AG10803 (cell line): Measurements from ENCODE around the gene SBNO2.

Experiments used
- DNase-seq: peaks from one replicate; pipeline ENCODE4 v3.0.0; 2010; ENCODE audit warnings: low read depth
- H3K4me3 ChIP-seq: 2 replicates; pipeline ENCODE4 v1.5.1; 2011; ENCODE audit warnings: mild to moderate bottlenecking, low read length, control low read depth
- TF ChIP-seq, protein P1 (sequence below): conservative IDR thresholded peaks from 2 replicates; pipeline ENCODE4 v1.5.1; 2011; ENCODE audit warnings: mild to moderate bottlenecking, low read length, control low read depth, inconsistent platforms

The SBNO2 gene

GRCh38 chr19:1082165-1082927, 91.7 kb downstream of the SBNO2 start:
- TF ChIP-seq, protein P1, sequence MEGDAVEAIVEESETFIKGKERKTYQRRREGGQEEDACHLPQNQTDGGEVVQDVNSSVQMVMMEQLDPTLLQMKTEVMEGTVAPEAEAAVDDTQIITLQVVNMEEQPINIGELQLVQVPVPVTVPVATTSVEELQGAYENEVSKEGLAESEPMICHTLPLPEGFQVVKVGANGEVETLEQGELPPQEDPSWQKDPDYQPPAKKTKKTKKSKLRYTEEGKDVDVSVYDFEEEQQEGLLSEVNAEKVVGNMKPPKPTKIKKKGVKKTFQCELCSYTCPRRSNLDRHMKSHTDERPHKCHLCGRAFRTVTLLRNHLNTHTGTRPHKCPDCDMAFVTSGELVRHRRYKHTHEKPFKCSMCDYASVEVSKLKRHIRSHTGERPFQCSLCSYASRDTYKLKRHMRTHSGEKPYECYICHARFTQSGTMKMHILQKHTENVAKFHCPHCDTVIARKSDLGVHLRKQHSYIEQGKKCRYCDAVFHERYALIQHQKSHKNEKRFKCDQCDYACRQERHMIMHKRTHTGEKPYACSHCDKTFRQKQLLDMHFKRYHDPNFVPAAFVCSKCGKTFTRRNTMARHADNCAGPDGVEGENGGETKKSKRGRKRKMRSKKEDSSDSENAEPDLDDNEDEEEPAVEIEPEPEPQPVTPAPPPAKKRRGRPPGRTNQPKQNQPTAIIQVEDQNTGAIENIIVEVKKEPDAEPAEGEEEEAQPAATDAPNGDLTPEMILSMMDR, result no peak
- H3K4me3 ChIP-seq, result no peak overlapping the region

DNA sequence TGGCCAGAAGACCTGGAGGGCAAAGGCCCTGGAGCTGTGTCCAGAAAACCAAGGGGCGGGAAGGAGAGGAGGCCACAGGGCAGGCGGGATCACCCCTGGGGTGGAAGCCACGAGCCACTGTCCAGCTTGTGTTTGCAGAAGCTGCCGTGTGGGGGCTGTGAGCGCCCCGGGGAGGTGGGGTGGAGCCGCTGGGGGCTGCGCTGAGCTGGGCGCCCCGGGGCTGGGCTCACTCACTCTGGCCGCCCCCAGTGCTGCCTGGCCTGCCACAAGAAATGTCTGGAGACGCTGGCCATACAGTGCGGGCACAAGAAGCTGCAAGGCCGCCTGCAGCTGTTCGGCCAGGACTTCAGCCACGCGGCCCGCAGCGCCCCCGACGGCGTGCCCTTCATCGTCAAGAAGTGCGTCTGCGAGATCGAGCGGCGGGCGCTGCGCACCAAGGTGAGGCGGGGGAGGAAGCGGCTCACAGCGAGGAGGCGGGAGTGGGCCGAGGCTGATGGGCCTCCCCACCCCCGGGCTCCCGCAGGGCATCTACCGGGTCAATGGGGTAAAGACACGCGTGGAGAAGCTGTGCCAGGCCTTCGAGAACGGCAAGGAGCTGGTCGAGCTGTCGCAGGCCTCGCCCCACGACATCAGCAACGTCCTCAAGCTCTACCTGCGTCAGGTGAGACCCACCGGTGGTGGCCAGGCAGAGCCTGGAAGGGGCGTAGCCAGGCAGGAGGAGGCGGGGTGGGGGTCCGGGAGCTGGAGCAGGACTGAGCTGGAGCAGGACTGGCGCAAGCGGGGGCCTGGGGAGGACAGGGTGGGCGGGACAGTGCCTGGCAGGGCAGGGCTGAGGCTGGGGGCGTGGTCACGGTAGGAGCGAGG, 92.5 kb downstream of the SBNO2 start:
- TF ChIP-seq, protein P1, result no peak
- DNase-seq, result no peak
- H3K4me3 ChIP-seq, result no peak overlapping the region

More at GRCh38 chr19:1082165-1082927, 91.7 kb downstream of the SBNO2 start:
- DNase-seq, result no peak

DNA sequence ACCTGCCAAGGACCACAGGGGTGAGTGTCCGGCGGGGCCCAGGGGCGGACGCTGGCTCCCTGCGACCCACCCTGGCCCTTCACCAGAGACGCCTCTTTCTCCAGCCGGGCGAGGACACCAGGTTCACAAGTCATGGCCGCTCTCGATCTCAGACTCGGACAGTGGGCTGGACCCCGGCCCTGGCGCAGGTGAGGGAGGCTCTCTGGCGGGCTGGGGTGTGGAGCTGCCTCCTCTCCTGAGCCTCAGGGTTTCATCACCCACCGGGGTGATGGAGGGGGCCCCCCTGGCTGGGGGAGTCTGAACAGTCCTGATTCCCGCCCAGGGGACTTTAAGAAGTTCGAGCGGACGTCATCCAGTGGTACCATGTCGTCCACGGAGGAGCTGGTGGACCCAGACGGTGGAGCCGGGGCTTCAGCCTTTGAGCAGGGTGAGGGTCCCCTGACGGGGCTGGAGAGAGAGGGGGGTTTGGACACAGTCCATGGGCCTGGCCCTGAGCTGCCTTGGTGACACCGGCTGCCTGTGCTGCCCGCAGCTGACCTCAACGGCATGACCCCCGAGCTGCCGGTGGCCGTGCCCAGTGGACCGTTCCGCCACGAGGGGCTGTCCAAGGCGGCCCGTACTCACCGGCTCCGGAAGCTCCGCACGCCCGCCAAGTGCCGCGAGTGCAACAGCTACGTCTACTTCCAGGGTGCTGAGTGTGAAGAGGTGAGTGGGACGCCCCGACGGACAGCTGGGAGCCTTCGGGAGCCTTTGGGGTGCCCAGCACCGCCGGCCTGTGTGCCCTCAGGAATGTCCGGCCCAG, 93.5 kb downstream of the SBNO2 start:
- TF ChIP-seq, protein P1, result no peak
- no peak overlapping the region for H3K4me3 ChIP-seq
- no peak for DNase-seq

DNA sequence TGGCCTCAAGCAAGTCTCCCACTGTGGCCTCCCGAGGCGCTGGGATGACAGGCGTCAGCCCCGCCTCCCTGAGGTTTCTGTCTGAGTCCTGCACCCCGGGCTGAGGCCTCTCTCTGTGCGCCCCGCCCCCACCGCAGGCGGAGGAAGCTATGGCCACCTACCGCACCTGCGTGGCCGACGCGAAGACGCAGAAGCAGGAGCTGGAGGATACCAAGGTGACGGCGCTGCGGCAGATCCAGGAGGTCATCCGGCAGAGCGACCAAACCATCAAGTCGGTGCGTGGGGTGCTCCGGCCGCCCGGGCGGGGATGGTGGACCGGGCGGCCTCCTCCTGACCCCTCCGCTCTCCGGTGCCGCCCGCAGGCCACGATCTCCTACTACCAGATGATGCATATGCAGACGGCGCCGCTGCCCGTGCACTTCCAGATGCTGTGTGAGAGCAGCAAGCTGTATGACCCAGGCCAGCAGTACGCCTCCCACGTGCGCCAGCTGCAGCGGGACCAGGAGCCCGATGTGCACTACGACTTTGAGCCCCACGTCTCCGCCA, 94.4 kb downstream of the SBNO2 start:
- TF ChIP-seq, protein P1, result no peak
- no peak for DNase-seq
- no peak overlapping the region for H3K4me3 ChIP-seq

DNA sequence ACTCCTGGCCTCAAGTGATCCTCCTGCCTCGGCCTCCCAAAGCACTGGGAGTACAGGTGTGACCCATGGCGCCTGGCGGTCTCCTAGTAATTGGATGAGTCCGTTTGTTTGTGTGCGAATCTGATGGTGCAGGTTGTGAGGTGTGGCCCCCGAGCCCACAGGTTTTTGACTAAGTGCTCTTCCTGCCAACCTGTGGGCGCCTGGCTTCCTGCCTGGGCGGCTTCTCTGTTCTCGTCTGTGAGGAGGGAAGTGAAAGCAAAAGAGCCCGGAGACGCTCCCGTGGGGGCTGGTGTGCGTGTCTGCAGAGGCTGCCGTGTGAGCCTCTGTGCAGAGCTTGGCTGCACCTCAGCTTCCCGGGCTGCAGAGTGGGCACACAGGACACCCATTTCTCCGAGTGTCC, 97.1 kb downstream of the SBNO2 start:
- TF ChIP-seq, protein P1, result no peak
- DNase-seq, result no peak
- H3K4me3 ChIP-seq, result no peak overlapping the region

GRCh38 chr19:1076046-1076386, 98.1 kb downstream of the SBNO2 start:
- H3K4me3 ChIP-seq, result no peak overlapping the region
- TF ChIP-seq, protein P1, result no peak
- no peak for DNase-seq
